GM21825 (cell line): ENCODE results near the gene SIRPA.

Experiments
- ATAC-seq: cut with Tn5 transposase; IDR thresholded peaks from one replicate; pipeline ENCODE4 v1.9.1; 2021; ENCODE audit warnings: mild to moderate bottlenecking, moderate library complexity; ENCODE audit not compliant: unreplicated experiment

Gene SIRPA

GRCh38 chr20:1973601-1974440, 78.6 kb downstream of the SIRPA start:
- no peak for ATAC-seq

- no peak for ATAC-seq
Measured at GRCh38 chr20:1975291-1975690, 80.1 kb downstream of the SIRPA start.

GRCh38 chr20:1979106-1979778, 84.0 kb downstream of the SIRPA start:
- ATAC-seq, result no peak

GRCh38 chr20:1982686-1983085, 87.5 kb downstream of the SIRPA start:
- ATAC-seq, result no peak

GRCh38 chr20:1983301-1983700, 88.1 kb downstream of the SIRPA start:
- no peak for ATAC-seq

GRCh38 chr20:1987826-1988225, 92.6 kb downstream of the SIRPA start:
- no peak for ATAC-seq
